ENCODE results near the gene HNRNPC.

- TF ChIP-seq POLR2A (IDR thresholded peaks at IDR 0.05) (no peak), CTCF (IDR thresholded peaks at IDR 0.05) (no peak), POLR2AphosphoS5 (IDR thresholded peaks at IDR 0.05) (no peak), EP300 (IDR thresholded peaks at IDR 0.05) (no peak)
Measured at GRCh38 chr14:21219120-21219519, 50.1 kb downstream of the HNRNPC start.

All from gastroesophageal sphincter (tissue), 3 donors.